ENCODE data around the gene MYPN.

The MYPN gene

DNA sequence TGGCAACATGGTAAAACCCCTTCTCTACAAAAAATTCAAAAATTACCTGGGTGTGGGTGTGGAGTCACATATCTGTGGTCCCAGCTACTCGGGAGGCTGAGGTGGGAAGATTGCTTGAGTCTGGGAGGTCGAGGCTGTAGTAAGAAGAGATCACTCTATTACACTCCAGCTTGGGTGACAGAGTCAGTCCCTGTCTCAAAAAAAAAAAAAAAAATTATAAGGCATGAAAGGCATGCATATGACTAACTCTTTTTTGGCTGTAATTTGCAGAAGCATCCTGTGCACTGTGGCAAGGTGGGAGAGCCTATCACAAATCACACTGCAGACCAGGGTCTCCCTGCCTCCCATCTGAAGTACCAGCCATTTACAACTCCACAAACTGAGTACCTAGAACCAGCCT lies 14.1 kb upstream of the MYPN start:
- Histone ChIP-seq H3K4me3 (ENCODE audit: low read length) (no peak overlapping the region), H3K36me3 (ENCODE audit: control insufficient read depth, insufficient read depth, low read length, severe bottlenecking) (no peaks in the 10 kb centered on the region), H3K27me3 (replicated peaks; ENCODE audit: control insufficient read depth, insufficient read depth, low read length) (no peaks in the 10 kb centered on the region), H3K9me3 (ENCODE audit: control insufficient read depth, low read length) (no peaks in the 10 kb centered on the region), H3K9ac (ENCODE audit: low read length) (no peak overlapping the region), H3K4me1 (ENCODE audit: control insufficient read depth, insufficient read depth, low read length) (peaks cover 31% of the 10 kb centered on the region)
- DNase-seq (ENCODE audit: low read depth) = peak; percentile 50

DNA sequence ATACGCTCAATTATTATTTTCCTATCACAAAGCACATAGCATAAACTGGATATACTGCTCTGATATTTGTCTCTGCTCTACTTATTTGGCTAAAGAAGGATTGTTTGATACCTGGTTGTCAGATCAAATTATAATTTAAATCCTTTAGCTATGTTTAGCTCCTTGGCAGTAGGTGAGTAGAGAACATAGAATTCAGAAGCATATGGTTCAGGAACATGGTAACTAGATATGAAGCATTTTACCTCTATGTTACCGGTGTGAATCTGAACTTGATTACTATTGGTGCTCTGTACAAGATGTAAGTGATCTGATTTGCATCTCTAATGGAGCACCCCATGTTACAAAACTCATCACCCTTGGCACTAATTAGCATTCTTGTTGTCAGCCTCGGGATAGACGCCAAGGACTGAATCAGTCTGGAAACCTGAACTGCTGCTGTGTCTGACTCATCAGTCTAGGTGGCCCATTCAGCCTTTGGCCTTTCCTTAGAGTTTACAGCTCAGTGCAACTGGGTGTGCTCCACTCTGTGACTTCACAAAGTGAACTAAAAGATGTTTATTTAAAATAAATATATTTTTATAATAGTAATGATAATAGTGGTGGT lies 12.3 kb upstream of the MYPN start:
- Histone ChIP-seq H3K36me3 (ENCODE audit: control insufficient read depth, insufficient read depth, low read length, severe bottlenecking) (no peaks in the 10 kb centered on the region), H3K9me3 (ENCODE audit: control insufficient read depth, low read length) (no peaks in the 10 kb centered on the region), H3K27me3 (replicated peaks; ENCODE audit: control insufficient read depth, insufficient read depth, low read length) (no peaks in the 10 kb centered on the region), H3K9ac (ENCODE audit: low read length) (no peak overlapping the region), H3K4me1 (ENCODE audit: control insufficient read depth, insufficient read depth, low read length) (peaks cover 31% of the 10 kb centered on the region), H3K4me3 (ENCODE audit: low read length) (no peak overlapping the region)
- DNase-seq (ENCODE audit: low read depth) = peak; percentile 89

DNA sequence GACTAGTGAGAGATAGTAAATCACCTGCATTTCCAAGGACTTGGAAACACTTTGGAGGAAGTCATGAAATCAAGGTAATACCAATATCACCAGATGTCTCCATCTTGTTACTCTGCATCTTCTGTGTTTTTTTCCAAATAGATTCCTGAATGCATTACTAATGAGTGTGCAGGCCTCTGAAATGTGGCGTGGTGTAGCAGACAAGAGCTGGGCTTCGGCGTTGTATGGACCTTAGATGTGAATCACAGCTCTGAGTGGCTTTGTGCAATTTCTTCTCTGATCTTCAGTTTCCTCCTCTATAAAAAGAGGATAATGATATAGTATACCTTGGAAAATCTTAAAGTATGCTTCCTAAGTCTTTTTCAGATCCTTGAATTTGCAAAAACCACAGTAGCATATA lies 9.6 kb upstream of the MYPN start:
- H3K4me1 ChIP-seq (ENCODE audit: control insufficient read depth, insufficient read depth, low read length) = peaks cover 24% of the 10 kb centered on the region
- no peak overlapping the region for H3K9ac ChIP-seq (ENCODE audit: low read length)
- H3K27me3 ChIP-seq (replicated peaks; ENCODE audit: control insufficient read depth, insufficient read depth, low read length) = no peaks in the 10 kb centered on the region
- no peaks in the 10 kb centered on the region for H3K9me3 ChIP-seq (ENCODE audit: control insufficient read depth, low read length)
- no peak overlapping the region for H3K4me3 ChIP-seq (ENCODE audit: low read length)
- H3K36me3 ChIP-seq (ENCODE audit: control insufficient read depth, insufficient read depth, low read length, severe bottlenecking) = no peaks in the 10 kb centered on the region
- DNase-seq (ENCODE audit: low read depth) = peak; percentile 60

DNA sequence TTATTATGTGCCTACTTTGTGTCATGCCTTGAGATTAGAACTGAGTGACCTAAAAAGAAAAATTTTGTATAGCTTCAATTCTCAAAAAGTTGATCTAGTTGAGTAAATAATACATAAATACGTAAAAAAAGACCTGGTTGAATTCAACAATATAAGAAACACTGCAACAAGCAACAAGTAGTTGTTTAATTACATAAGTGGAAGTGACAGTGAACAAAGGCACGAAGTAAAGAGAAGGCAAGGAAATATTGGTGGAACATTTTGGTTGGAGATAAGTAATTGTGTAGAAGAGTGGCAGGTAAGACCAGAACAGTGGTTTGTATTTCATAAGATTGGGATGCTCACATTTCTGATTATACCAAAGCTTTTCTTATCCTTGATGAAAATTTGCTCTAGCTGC lies 8.2 kb upstream of the MYPN start:
- H3K4me3 ChIP-seq (ENCODE audit: low read length) = no peak overlapping the region
- H3K27me3 ChIP-seq (replicated peaks; ENCODE audit: control insufficient read depth, insufficient read depth, low read length) = no peaks in the 10 kb centered on the region
- H3K9me3 ChIP-seq (ENCODE audit: control insufficient read depth, low read length) = no peaks in the 10 kb centered on the region
- H3K4me1 ChIP-seq (ENCODE audit: control insufficient read depth, insufficient read depth, low read length) = peaks cover 21% of the 10 kb centered on the region
- H3K36me3 ChIP-seq (ENCODE audit: control insufficient read depth, insufficient read depth, low read length, severe bottlenecking) = no peaks in the 10 kb centered on the region
- H3K9ac ChIP-seq (ENCODE audit: low read length) = no peak overlapping the region
- DNase-seq (ENCODE audit: low read depth) = no peak

DNA sequence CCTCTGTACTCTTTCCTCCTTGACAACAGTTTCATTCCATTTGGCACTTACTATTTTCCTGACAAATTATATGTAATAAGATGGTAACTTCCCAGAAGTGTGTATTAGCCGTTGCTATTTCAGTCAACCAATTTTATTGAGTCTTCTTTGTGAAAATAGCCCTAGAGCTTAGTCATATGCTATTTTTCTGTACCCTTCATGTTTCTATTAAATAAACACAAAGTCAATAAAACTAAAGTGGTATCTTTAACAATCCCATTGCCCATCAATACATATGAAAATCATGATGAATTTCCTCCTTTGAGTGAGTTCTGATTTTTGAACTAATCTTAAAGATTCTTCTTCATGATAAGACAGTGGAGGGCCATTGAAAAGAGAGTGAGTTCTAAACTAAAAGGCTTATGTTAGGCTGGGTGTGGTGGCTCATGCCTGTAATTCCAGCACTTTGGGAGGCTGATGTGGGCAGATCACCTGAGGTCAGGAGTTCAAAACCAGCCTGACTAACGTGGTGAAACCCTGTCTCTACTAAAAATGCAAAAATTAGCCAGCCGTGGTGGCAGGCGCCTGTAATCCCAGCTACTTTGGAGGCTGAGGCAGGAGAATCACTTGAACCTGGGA lies 5.9 kb upstream of the MYPN start:
- Histone ChIP-seq H3K27me3 (replicated peaks; ENCODE audit: control insufficient read depth, insufficient read depth, low read length) (no peaks in the 10 kb centered on the region), H3K9ac (ENCODE audit: low read length) (no peak overlapping the region), H3K36me3 (ENCODE audit: control insufficient read depth, insufficient read depth, low read length, severe bottlenecking) (no peaks in the 10 kb centered on the region), H3K9me3 (ENCODE audit: control insufficient read depth, low read length) (no peaks in the 10 kb centered on the region), H3K4me3 (ENCODE audit: low read length) (no peak overlapping the region), H3K4me1 (ENCODE audit: control insufficient read depth, insufficient read depth, low read length) (peaks cover 8% of the 10 kb centered on the region)
- DNase-seq (ENCODE audit: low read depth) = no peak

DNA sequence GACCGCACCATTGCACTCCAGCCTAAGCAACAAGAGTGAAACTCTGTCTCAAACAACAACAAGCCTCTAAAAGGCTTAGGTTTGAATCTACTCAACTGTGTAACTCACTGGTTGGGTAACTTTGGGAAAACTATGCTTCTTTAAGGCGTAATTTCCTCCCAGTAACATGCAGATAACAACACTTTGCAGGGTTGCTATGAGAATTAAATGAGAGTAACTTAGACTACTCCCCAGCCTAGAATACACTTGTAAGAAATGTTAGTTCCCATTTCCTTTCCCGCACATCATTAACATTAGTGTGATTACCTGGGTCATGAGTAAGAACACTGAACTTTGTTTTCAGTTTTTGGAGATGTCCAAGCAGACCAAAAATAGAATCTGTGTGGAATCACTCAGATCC lies 5.4 kb upstream of the MYPN start:
- H3K36me3 ChIP-seq (ENCODE audit: control insufficient read depth, insufficient read depth, low read length, severe bottlenecking) = no peaks in the 10 kb centered on the region

DNA sequence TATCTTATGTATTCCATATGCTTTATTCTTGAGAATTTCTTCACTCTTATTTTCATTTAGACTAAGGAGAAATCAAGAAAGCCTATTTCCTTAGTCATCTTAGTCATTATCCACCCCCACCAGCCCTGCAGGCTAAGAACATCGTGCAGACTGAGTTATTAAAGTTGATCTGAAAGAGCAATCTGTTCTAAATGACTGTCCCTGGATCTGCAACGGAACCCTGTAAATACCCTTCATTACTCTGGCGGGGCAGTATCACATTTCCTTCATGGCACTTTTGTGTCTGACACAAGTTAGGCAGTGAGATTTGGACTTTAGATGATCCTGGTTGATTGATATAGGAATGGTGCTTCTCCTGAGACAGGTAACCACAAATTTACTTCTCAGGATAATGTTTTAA lies 3.5 kb upstream of the MYPN start:
- peak; percentile 83 for DNase-seq (ENCODE audit: low read depth)
- Histone ChIP-seq H3K36me3 (ENCODE audit: control insufficient read depth, insufficient read depth, low read length, severe bottlenecking) (no peaks in the 10 kb centered on the region), H3K27me3 (replicated peaks; ENCODE audit: control insufficient read depth, insufficient read depth, low read length) (no peaks in the 10 kb centered on the region), H3K9ac (ENCODE audit: low read length) (no peak overlapping the region), H3K4me3 (ENCODE audit: low read length) (peak overlapping the region; percentile 2), H3K4me1 (ENCODE audit: control insufficient read depth, insufficient read depth, low read length) (peaks cover 8% of the 10 kb centered on the region), H3K9me3 (ENCODE audit: control insufficient read depth, low read length) (no peaks in the 10 kb centered on the region)

More for the DNA sequence above, 5.4 kb upstream of the MYPN start:
- no peaks in the 10 kb centered on the region for H3K9me3 ChIP-seq (ENCODE audit: control insufficient read depth, low read length)
- H3K27me3 ChIP-seq (replicated peaks; ENCODE audit: control insufficient read depth, insufficient read depth, low read length) = no peaks in the 10 kb centered on the region
- H3K9ac ChIP-seq (ENCODE audit: low read length) = no peak overlapping the region
- peaks cover 8% of the 10 kb centered on the region for H3K4me1 ChIP-seq (ENCODE audit: control insufficient read depth, insufficient read depth, low read length)
- no peak for DNase-seq (ENCODE audit: low read depth)
- no peak overlapping the region for H3K4me3 ChIP-seq (ENCODE audit: low read length)

DNA sequence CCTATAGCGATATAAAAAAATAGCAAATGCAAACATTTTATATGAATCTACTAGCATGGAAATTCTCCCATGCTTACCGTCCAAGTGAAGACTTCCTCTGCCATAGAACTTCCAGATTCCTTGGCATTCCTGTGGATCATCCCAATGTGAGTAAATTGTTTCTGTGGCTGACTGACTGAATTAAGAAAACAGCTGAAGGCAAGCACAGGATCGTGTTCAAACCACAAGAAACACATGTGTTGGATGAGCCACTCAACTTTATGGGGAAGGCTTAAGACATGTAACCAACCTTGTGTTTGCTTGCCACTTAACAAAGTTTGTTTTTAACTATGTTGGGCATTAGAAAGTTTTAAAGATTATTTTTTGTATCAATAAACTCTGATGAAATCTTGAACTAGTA lies 2.6 kb upstream of the MYPN start:
- H3K27me3 ChIP-seq (replicated peaks; ENCODE audit: control insufficient read depth, insufficient read depth, low read length) = no peaks in the 10 kb centered on the region
- DNase-seq (ENCODE audit: low read depth) = peak; percentile 74

DNA sequence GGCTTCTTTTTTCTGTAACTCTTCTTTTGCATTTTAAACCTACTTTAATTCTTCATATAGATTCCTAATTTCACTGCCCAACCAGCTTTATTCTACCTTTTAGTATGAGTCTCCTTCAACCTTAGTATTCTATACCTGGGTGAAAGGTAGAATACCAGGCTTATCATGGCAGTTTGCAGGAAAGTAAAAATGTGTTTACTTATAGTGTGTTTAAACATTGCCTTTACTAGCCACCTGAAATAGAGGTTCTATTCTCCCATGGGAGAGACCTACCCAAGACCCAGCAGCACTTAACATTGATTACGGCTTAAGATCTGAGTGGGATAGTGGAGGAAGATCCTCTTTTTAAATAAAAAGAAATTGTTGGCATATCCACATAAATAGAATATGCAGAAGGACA lies 1.6 kb upstream of the MYPN start:
- Histone ChIP-seq H3K9ac (ENCODE audit: low read length) (no peak overlapping the region), H3K27me3 (replicated peaks; ENCODE audit: control insufficient read depth, insufficient read depth, low read length) (no peaks in the 10 kb centered on the region), H3K4me3 (ENCODE audit: low read length) (no peak overlapping the region), H3K9me3 (ENCODE audit: control insufficient read depth, low read length) (no peaks in the 10 kb centered on the region), H3K4me1 (ENCODE audit: control insufficient read depth, insufficient read depth, low read length) (peaks cover 8% of the 10 kb centered on the region), H3K36me3 (ENCODE audit: control insufficient read depth, insufficient read depth, low read length, severe bottlenecking) (no peaks in the 10 kb centered on the region)
- DNase-seq (ENCODE audit: low read depth) = no peak

More for the DNA sequence above, 2.6 kb upstream of the MYPN start:
- Histone ChIP-seq H3K9ac (ENCODE audit: low read length) (no peak overlapping the region), H3K4me1 (ENCODE audit: control insufficient read depth, insufficient read depth, low read length) (peaks cover 8% of the 10 kb centered on the region), H3K36me3 (ENCODE audit: control insufficient read depth, insufficient read depth, low read length, severe bottlenecking) (no peaks in the 10 kb centered on the region), H3K4me3 (ENCODE audit: low read length) (peak overlapping the region; percentile 1), H3K9me3 (ENCODE audit: control insufficient read depth, low read length) (no peaks in the 10 kb centered on the region)

DNA sequence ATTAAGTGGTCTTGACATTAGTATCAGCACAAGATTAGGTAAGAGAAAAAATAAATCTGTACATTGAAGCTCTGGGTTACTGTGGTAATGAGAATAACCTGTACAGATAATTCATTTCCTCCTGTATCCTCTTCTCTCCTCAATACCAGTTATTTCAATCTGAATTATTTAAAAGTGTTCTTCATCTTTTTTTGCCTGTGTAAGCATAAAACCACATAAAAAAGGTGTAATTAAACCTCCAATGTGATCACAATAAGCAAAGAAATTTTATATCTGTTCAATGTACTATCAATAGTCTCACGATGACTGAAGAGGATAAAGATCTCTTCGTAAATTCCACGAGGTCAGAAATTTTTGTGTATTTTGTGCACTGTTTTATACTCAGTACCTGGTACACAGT lies 1.2 kb upstream of the MYPN start:
- Histone ChIP-seq H3K9ac (ENCODE audit: low read length) (no peak overlapping the region), H3K4me3 (ENCODE audit: low read length) (no peak overlapping the region), H3K4me1 (ENCODE audit: control insufficient read depth, insufficient read depth, low read length) (peaks cover 8% of the 10 kb centered on the region), H3K36me3 (ENCODE audit: control insufficient read depth, insufficient read depth, low read length, severe bottlenecking) (no peaks in the 10 kb centered on the region), H3K27me3 (replicated peaks; ENCODE audit: control insufficient read depth, insufficient read depth, low read length) (no peaks in the 10 kb centered on the region), H3K9me3 (ENCODE audit: control insufficient read depth, low read length) (no peaks in the 10 kb centered on the region)
- no peak for DNase-seq (ENCODE audit: low read depth)

DNA sequence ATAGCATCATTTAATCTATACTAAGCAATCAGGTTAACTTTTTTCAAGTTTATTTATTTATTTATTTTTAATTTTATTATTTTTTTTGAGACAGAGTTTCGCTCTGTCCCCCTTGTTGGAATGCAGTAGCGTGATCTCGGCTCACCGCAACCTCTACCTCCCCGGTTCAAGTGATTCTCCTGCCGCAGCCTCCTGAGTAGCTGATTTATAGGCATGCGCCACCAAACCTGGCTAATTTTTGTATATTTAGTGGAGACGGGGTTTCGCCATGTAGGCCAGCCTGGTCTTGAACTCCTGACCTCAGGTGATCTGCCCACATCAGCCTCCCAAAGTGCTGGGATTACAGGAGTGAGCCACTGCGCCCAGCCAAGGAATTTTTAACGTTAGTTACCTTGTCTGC lies 635 bp upstream of the MYPN start:
- no peak for DNase-seq (ENCODE audit: low read depth)
- no peaks in the 10 kb centered on the region for H3K9me3 ChIP-seq (ENCODE audit: control insufficient read depth, low read length)
- no peaks in the 10 kb centered on the region for H3K27me3 ChIP-seq (replicated peaks; ENCODE audit: control insufficient read depth, insufficient read depth, low read length)
- H3K4me3 ChIP-seq (ENCODE audit: low read length) = no peak overlapping the region
- H3K36me3 ChIP-seq (ENCODE audit: control insufficient read depth, insufficient read depth, low read length, severe bottlenecking) = no peaks in the 10 kb centered on the region
- peaks cover 8% of the 10 kb centered on the region for H3K4me1 ChIP-seq (ENCODE audit: control insufficient read depth, insufficient read depth, low read length)
- no peak overlapping the region for H3K9ac ChIP-seq (ENCODE audit: low read length)

DNA sequence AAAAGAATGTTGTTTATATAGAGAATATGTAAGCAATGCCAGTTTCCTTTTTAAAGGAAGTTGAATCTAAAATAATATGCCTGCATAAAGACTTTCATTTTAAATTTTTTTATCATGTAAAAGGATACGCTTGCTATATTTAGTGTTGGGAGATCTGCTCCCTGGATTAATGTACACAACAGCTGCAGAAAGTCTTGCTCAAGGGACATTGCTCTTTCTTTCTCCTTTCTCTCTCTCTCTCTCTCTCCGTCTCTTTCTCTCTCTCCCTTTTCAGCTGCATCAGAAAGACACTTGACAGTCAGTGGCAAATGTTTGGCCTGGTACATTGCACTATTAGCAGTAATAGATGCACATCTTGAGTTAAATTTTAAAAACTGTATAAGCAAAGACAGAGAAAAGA lies 739 bp downstream of the MYPN start:
- H3K27me3 ChIP-seq (replicated peaks; ENCODE audit: control insufficient read depth, insufficient read depth, low read length) = no peaks in the 10 kb centered on the region
- no peaks in the 10 kb centered on the region for H3K9me3 ChIP-seq (ENCODE audit: control insufficient read depth, low read length)
- DNase-seq (ENCODE audit: low read depth) = peak; percentile 53
- H3K4me3 ChIP-seq (ENCODE audit: low read length) = no peak overlapping the region
- peaks cover 8% of the 10 kb centered on the region for H3K4me1 ChIP-seq (ENCODE audit: control insufficient read depth, insufficient read depth, low read length)
- no peaks in the 10 kb centered on the region for H3K36me3 ChIP-seq (ENCODE audit: control insufficient read depth, insufficient read depth, low read length, severe bottlenecking)
- H3K9ac ChIP-seq (ENCODE audit: low read length) = no peak overlapping the region

Measured in adipocyte (in vitro differentiated cells).